Measurements from ENCODE around the gene UTP18.
"Not testable (repeated sequence)": the region's sequence is repeated elsewhere in the genome, so short reads cannot be mapped to it uniquely, and the experiment has no call there.

Gene UTP18

GRCh38 chr17:51260237-51261023, at the start of gene UTP18:
UTP18 (plus strand) TSS chr17:51260546; CDS start chr17:51260585, 39 bp downstream.
- no peaks in the 10 kb centered on the region for H3K9me3 ChIP-seq (ENCODE audit: control insufficient read depth, insufficient read depth, low read length)
- peaks cover 60% of the 10 kb centered on the region for H3K36me3 ChIP-seq (ENCODE audit: control insufficient read depth, insufficient read depth, low read length)
- peak within 1 kb of the TSS; percentile 96 for H3K9ac ChIP-seq (ENCODE audit: low read depth, low read length)
- H3K27ac ChIP-seq (ENCODE audit: low read depth, low read length): peak within 1 kb of the TSS; percentile 95
- peak within 1 kb of the TSS; percentile 90 for H3K4me3 ChIP-seq (ENCODE audit: low read depth, low read length)
- no peaks in the 10 kb centered on the region for H3K27me3 ChIP-seq (ENCODE audit: control insufficient read depth, insufficient read depth, low read length)
- H3K4me1 ChIP-seq (ENCODE audit: control insufficient read depth, insufficient read depth, low read length): peaks cover 16% of the 10 kb centered on the region; the same call in 1 of the 2 replicates

DNA sequence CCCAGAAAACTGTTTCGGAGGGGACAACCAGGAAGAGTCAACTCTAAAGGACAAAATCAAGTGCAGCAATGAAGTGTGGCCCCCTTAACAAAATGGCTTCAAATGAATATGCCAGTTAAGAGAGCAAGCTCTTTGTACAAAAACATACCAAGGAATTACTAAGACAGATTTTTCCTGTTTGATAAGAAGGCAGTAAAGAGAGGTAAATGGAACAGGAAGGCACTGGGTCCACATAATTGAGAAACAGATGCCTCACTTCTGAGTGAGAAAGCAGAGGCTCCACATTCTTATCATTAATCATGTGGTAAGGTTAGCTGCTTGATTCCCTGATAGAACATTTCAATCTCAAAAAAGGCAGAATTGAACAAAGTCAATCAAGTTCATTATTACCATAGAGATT, 45.4 kb upstream of the UTP18 start:
- Histone ChIP-seq H3K27ac (ENCODE audit: low read depth, low read length) (no peak overlapping the region), H3K36me3 (ENCODE audit: control insufficient read depth, insufficient read depth, low read length) (peaks cover 94% of the 10 kb centered on the region), H3K9me3 (ENCODE audit: control insufficient read depth, insufficient read depth, low read length) (no peaks in the 10 kb centered on the region), H3K27me3 (ENCODE audit: control insufficient read depth, insufficient read depth, low read length) (no peaks in the 10 kb centered on the region), H3K9ac (ENCODE audit: low read depth, low read length) (no peak overlapping the region), H3K4me3 (ENCODE audit: low read depth, low read length) (no peak overlapping the region), H3K4me1 (ENCODE audit: control insufficient read depth, insufficient read depth, low read length) (no peaks in the 10 kb centered on the region)

DNA sequence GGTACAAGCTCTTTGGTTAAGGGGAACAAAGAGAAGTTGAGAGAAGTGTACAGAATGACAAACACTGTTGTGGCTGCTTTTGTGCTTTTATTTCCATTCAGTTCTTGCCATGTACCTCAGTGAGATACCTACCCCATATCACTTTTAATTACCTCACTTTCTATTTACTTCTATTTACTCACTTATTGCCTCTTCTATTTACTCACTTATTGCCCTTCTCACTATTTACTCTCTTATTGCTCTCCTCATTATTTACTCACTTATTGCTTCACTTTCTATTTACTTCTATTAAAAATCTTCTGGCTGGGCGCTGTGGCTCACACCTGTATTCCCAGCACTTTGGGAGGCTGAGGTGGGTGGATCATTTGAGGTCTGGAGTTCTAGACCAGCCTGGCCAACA, 42.4 kb upstream of the UTP18 start:
- Histone ChIP-seq H3K36me3 (ENCODE audit: control insufficient read depth, insufficient read depth, low read length) (peaks cover 90% of the 10 kb centered on the region), H3K9ac (ENCODE audit: low read depth, low read length) (no peak overlapping the region), H3K27me3 (ENCODE audit: control insufficient read depth, insufficient read depth, low read length) (no peaks in the 10 kb centered on the region), H3K4me1 (ENCODE audit: control insufficient read depth, insufficient read depth, low read length) (no peaks in the 10 kb centered on the region), H3K4me3 (ENCODE audit: low read depth, low read length) (no peak overlapping the region), H3K27ac (ENCODE audit: low read depth, low read length) (no peak overlapping the region), H3K9me3 (ENCODE audit: control insufficient read depth, insufficient read depth, low read length) (no peaks in the 10 kb centered on the region)

GRCh38 chr17:51221322-51221721, 39.0 kb upstream of the UTP18 start:
- no peak overlapping the region for H3K4me3 ChIP-seq (ENCODE audit: low read depth, low read length)
- no peak overlapping the region for H3K9ac ChIP-seq (ENCODE audit: low read depth, low read length)
- H3K4me1 ChIP-seq (ENCODE audit: control insufficient read depth, insufficient read depth, low read length): no peaks in the 10 kb centered on the region
- H3K27ac ChIP-seq (ENCODE audit: low read depth, low read length): no peak overlapping the region
- H3K27me3 ChIP-seq (ENCODE audit: control insufficient read depth, insufficient read depth, low read length): no peaks in the 10 kb centered on the region
- H3K9me3 ChIP-seq (ENCODE audit: control insufficient read depth, insufficient read depth, low read length): no peaks in the 10 kb centered on the region
- peaks cover 82% of the 10 kb centered on the region for H3K36me3 ChIP-seq (ENCODE audit: control insufficient read depth, insufficient read depth, low read length)

GRCh38 chr17:51224402-51225262, 35.7 kb upstream of the UTP18 start:
- Histone ChIP-seq H3K4me1 (ENCODE audit: control insufficient read depth, insufficient read depth, low read length) (no peaks in the 10 kb centered on the region), H3K36me3 (ENCODE audit: control insufficient read depth, insufficient read depth, low read length) (peaks cover 49% of the 10 kb centered on the region), H3K9me3 (ENCODE audit: control insufficient read depth, insufficient read depth, low read length) (no peaks in the 10 kb centered on the region), H3K4me3 (ENCODE audit: low read depth, low read length) (no peak overlapping the region), H3K9ac (ENCODE audit: low read depth, low read length) (no peak overlapping the region), H3K27me3 (ENCODE audit: control insufficient read depth, insufficient read depth, low read length) (no peaks in the 10 kb centered on the region), H3K27ac (ENCODE audit: low read depth, low read length) (no peak overlapping the region)

DNA sequence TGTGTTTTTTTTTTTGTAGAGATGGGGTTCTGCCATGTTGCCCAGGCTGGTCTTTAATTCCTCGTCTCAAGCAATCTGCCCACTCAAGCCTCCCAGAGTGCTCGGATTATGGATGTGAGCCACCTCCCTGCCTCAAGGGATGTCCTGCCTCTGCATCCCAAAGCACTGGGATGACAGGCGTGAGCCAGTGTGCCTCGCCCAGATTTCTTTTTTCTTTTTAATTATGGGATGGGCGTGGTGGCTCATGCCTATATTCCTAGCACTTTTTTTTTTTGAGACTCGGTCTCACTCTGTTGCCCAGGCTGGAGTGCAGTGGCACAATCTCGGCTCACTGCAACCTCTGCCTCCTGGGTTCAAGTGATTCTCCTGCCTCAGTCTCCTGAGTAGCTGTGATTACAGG, 34.8 kb upstream of the UTP18 start:
- not testable (repeated sequence) for H3K27ac ChIP-seq (ENCODE audit: low read depth, low read length); H3K9me3 ChIP-seq (ENCODE audit: control insufficient read depth, insufficient read depth, low read length); H3K4me3 ChIP-seq (ENCODE audit: low read depth, low read length); H3K4me1 ChIP-seq (ENCODE audit: control insufficient read depth, insufficient read depth, low read length); H3K27me3 ChIP-seq (ENCODE audit: control insufficient read depth, insufficient read depth, low read length); H3K9ac ChIP-seq (ENCODE audit: low read depth, low read length)
- H3K36me3 ChIP-seq (ENCODE audit: control insufficient read depth, insufficient read depth, low read length): peaks cover 40% of the 10 kb centered on the region

DNA sequence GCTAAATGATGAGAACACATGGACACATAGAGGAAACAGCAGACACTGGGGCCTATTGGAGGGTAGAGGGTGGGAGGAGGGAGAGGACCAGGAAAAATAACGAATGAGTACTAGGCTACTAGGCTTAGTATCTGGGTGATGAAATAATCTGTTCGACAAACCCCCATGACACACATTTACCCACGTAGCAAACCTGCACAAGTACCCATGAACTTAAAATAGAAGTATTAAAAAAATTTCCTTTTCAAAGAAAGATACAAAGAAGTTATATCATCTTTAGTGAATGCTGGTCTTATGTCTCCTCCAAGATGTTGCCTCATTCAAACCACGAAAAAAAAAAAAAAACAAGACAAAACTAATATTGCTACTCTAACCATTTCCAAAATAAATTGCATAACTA, 32.2 kb upstream of the UTP18 start:
- H3K9ac ChIP-seq (ENCODE audit: low read depth, low read length): no peak overlapping the region
- H3K36me3 ChIP-seq (ENCODE audit: control insufficient read depth, insufficient read depth, low read length): peaks cover 28% of the 10 kb centered on the region
- no peaks in the 10 kb centered on the region for H3K27me3 ChIP-seq (ENCODE audit: control insufficient read depth, insufficient read depth, low read length)
- no peak overlapping the region for H3K4me3 ChIP-seq (ENCODE audit: low read depth, low read length)
- H3K9me3 ChIP-seq (ENCODE audit: control insufficient read depth, insufficient read depth, low read length): no peaks in the 10 kb centered on the region
- H3K27ac ChIP-seq (ENCODE audit: low read depth, low read length): no peak overlapping the region
- no peaks in the 10 kb centered on the region for H3K4me1 ChIP-seq (ENCODE audit: control insufficient read depth, insufficient read depth, low read length)

DNA sequence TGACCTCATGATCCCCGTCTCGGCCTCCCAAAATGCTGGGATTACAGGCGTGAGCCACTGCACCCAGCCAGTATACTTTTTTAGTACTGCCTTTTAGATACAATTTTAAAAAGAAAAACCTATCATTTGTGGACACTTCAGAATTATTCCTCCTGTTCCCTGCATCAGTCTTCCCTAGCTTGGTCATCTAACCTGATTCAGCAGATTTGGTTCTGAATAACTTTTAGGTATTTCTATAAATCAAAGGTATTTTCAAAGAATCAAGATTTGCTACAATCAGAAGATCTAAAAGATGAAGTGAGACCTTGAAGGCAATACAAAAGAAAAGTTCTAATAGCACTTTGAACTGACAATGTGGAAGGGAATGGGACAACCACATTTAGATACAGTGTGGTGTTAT, 30.5 kb upstream of the UTP18 start:
- H3K36me3 ChIP-seq (ENCODE audit: control insufficient read depth, insufficient read depth, low read length): peaks cover 10% of the 10 kb centered on the region
- H3K27ac ChIP-seq (ENCODE audit: low read depth, low read length): no peak overlapping the region
- no peaks in the 10 kb centered on the region for H3K9me3 ChIP-seq (ENCODE audit: control insufficient read depth, insufficient read depth, low read length)

GRCh38 chr17:51230306-51230705, 30.0 kb upstream of the UTP18 start:
- no peaks in the 10 kb centered on the region for H3K27me3 ChIP-seq (ENCODE audit: control insufficient read depth, insufficient read depth, low read length)
- H3K9ac ChIP-seq (ENCODE audit: low read depth, low read length): no peak overlapping the region
- H3K36me3 ChIP-seq (ENCODE audit: control insufficient read depth, insufficient read depth, low read length): peaks cover 7% of the 10 kb centered on the region; the same call in 1 of the 2 replicates
- no peak overlapping the region for H3K4me3 ChIP-seq (ENCODE audit: low read depth, low read length)
- no peak overlapping the region for H3K27ac ChIP-seq (ENCODE audit: low read depth, low read length)
- H3K4me1 ChIP-seq (ENCODE audit: control insufficient read depth, insufficient read depth, low read length): no peaks in the 10 kb centered on the region
- H3K9me3 ChIP-seq (ENCODE audit: control insufficient read depth, insufficient read depth, low read length): no peaks in the 10 kb centered on the region

More for the DNA sequence above, 30.5 kb upstream of the UTP18 start:
- Histone ChIP-seq H3K4me3 (ENCODE audit: low read depth, low read length) (no peak overlapping the region), H3K27me3 (ENCODE audit: control insufficient read depth, insufficient read depth, low read length) (no peaks in the 10 kb centered on the region), H3K4me1 (ENCODE audit: control insufficient read depth, insufficient read depth, low read length) (no peaks in the 10 kb centered on the region), H3K9ac (ENCODE audit: low read depth, low read length) (no peak overlapping the region)

DNA sequence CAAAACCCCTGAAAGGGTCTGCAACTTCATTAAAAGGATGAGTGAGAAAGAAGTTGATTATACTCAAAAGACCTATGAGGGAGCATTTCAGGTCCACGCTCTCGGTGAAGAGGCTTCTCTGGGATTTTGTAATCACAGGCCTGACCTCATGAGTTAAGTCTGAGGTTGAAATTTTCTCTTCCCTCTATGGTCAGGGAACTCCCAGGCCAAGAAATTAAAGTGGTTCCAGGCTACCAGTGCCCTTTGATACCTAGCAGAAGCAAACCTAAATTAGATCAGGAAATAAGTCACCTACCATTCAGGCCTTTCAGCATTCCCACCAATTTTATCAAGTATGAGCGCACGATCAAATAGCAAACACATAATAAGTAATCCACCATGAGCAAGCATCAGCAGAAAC, 28.3 kb upstream of the UTP18 start:
- H3K4me3 ChIP-seq (ENCODE audit: low read depth, low read length): no peak overlapping the region
- no peaks in the 10 kb centered on the region for H3K9me3 ChIP-seq (ENCODE audit: control insufficient read depth, insufficient read depth, low read length)
- H3K4me1 ChIP-seq (ENCODE audit: control insufficient read depth, insufficient read depth, low read length): no peaks in the 10 kb centered on the region
- no peak overlapping the region for H3K9ac ChIP-seq (ENCODE audit: low read depth, low read length)
- no peaks in the 10 kb centered on the region for H3K27me3 ChIP-seq (ENCODE audit: control insufficient read depth, insufficient read depth, low read length)
- no peak overlapping the region for H3K27ac ChIP-seq (ENCODE audit: low read depth, low read length)
- peaks cover 7% of the 10 kb centered on the region; the same call in 1 of the 2 replicates for H3K36me3 ChIP-seq (ENCODE audit: control insufficient read depth, insufficient read depth, low read length)

- Histone ChIP-seq H3K9me3 (ENCODE audit: control insufficient read depth, insufficient read depth, low read length) (no peaks in the 10 kb centered on the region), H3K4me1 (ENCODE audit: control insufficient read depth, insufficient read depth, low read length) (no peaks in the 10 kb centered on the region), H3K4me3 (ENCODE audit: low read depth, low read length) (no peak overlapping the region), H3K36me3 (ENCODE audit: control insufficient read depth, insufficient read depth, low read length) (peaks cover 7% of the 10 kb centered on the region; the same call in 1 of the 2 replicates), H3K9ac (ENCODE audit: low read depth, low read length) (no peak overlapping the region), H3K27ac (ENCODE audit: low read depth, low read length) (no peak overlapping the region), H3K27me3 (ENCODE audit: control insufficient read depth, insufficient read depth, low read length) (no peaks in the 10 kb centered on the region)
These were observed 26.2 kb upstream of the UTP18 start for GRCh38 chr17:51234162-51234561.

All from HUES48 (cell line).